Glomerular visceral epithelial cell (primary cell): ENCODE data around the gene MAEA.

Experiments used
- DNase-seq: peaks from one replicate; pipeline ENCODE4 v3.0.0-alpha.2; 2016; ENCODE audit errors: extremely low spot score

MAEA gene

GRCh38 chr4:1379351-1379781 is 89.7 kb downstream of the MAEA start:
- DNase-seq: no peak

- no peak for DNase-seq
Observed at GRCh38 chr4:1379801-1380331, 90.2 kb downstream of the MAEA start.

- DNase-seq: no peak
Observed at GRCh38 chr4:1380368-1381151, 90.9 kb downstream of the MAEA start.

GRCh38 chr4:1381181-1381621 is 91.5 kb downstream of the MAEA start:
- DNase-seq: no peak

- no peak for DNase-seq
Observed at GRCh38 chr4:1381944-1382541, 92.4 kb downstream of the MAEA start.

- DNase-seq: no peak
Observed at GRCh38 chr4:1382776-1383727, 93.4 kb downstream of the MAEA start.

- no peak for DNase-seq
Observed at GRCh38 chr4:1383728-1384591, 94.3 kb downstream of the MAEA start.

- DNase-seq: no peak
Observed at GRCh38 chr4:1384675-1385372, 95.1 kb downstream of the MAEA start.

GRCh38 chr4:1385373-1386340 is 96.0 kb downstream of the MAEA start:
- no peak for DNase-seq
